Body of pancreas (tissue), 4 donors: ENCODE results near the gene GNAZ.

Experiments used
- CTCF ChIP-seq, 7 experiments: fragments of 450-650 bp in 4 of 7; fragments of 200-600 bp in 3 of 7; sonication (generic) in 3 of 7; IDR thresholded peaks; one replicate each; pipeline ENCODE4 v1.5.1; 2016 to 2019; ENCODE audit warnings: antibody characterized with exemption in 7 of 7
- POLR2A ChIP-seq, 3 donors: fragments of 450-650 bp; IDR thresholded peaks; one replicate each; pipeline ENCODE4 v1.6.1; 2016; ENCODE audit warnings: antibody characterized with exemption in 3 of 3, mild to moderate bottlenecking in 2 of 3

GRCh38 chr22:23036684-23037428 is 33.5 kb upstream of the GNAZ start:
- TF ChIP-seq CTCF (IDR thresholded peaks at IDR 0.05) (no peak), POLR2A (IDR thresholded peaks at IDR 0.05) (no peak)
